IPS DF 19.7 (cell line): ENCODE data around the gene TPPP.

Experiments
- DNase-seq: peaks from one replicate; pipeline ENCODE4 v3.0.0-alpha.2; 2013; ENCODE audit warnings: low read depth, low spot score

Gene TPPP

DNA sequence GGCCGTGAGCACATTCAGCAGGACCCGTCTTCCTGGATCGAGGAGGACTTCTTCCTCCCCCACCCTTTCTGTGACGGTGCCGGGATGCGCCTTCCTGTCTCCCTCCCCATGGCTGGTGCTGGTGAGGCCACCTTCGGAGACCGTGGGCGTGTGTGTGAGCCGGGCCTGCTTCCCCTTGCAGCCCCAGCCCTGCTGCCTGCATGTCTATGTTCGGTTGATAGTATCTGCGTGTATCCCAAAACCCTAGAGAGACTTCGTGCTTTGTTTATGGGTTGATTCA, 68.3 kb downstream of the TPPP start:
- no peak for DNase-seq

DNA sequence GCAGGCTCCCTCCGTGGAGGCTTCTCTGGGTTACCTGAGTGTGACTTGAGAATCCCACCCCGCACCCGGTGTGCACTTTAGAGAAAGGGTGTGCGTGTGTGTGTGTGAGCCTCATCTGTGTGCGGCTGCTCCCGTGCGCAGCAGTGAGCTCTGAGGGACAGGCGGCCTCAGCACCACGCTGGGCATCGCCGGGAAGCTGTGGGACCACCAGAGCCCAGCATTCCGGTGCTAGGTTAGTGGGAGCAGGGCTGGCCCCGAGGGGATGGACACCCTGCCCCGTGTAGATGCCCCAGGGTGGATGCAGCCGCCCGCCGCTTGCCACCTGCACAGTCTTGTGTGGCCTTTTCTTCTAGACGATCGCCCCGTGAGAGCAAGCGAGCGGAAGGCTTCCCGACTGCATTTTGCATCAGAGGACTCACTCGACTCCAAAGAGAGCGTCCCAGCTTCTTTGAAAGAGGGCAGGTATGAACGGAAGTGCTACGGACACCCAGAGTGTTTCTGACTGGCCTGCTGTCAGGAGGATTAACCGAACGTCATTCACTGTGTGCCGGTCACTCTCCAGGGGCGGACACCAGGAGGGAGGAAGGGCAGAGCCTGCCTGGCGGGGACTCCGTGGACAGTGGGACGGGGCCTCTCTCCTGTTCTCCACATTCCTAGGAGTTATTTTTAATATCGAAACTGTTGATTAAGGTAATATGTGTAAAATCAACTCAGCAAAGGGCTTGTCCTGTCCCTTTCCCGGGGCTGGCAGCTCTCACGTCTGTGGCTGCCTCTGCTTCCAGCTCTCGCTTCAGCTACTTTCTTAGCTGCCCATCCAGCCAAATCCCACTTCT, 68.8 kb downstream of the TPPP start:
- DNase-seq: no peak

DNA sequence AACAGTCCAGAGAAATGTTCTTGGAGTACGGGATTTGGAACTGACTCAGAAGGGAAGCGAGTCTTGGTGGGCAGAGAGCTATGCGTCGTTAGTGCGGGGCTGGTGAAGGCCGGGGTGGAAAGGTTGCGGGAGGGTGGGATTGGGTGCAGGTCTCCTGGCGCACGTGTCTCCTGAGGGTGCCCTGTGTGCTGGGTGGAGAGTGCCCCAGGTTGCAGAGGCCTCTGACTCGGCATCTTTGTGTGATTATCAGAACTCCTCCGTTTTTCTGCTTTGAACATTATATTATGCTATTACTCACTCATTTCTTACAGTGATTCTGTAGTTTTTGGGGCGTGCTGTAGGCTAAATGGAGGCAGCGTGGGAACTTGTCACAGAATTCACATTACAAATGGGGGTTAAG, 69.6 kb downstream of the TPPP start:
- no peak for DNase-seq

DNA sequence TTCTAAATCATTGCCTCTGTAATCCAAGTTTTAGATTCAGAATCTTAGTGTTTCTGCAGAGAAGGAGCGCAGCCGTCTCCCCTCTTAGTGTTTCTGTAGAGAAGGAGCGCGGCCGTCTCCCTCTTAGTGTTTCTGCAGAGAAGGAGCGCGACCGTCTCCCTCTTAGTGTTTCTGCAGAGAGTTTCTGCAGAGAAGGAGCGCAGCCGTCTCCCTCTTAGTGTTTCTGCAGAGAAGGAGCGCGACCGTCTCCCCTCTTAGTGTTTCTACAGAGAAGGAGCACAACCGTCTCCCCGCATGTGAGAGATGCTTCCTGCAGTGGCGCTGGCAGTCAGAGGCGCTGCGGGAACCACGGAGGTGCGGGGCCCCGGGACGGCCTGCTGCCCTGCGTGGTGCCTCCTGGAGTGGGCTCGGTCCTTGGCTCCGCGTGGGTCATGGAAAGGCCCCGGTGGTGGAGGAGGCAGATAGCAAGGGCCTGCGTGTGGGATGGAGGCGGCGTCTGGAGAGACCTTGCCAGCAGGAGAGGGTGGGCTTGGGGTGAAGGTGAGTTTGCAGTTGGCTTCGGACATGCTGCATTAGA, 70.1 kb downstream of the TPPP start:
- DNase-seq: no peak

DNA sequence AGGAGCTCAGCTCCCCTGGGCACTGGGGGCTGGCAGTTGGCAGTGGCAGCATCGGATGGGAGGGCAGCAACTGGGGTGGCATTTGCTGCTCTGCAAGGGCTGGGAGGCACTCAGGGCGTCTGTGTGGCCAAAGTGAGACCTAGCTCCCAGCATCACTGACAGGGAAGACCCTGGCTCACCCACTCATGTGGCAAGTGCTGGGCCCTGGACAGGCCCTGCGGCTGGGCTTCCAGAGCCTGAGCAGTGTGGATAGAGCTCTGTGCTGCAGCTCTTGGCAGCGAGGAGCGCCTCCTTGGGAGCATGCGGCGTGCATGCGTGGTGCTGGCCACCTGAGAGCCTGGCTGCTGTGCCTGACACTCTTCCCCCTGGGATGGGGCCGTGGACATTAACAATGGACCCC, 70.8 kb downstream of the TPPP start:
- no peak for DNase-seq

DNA sequence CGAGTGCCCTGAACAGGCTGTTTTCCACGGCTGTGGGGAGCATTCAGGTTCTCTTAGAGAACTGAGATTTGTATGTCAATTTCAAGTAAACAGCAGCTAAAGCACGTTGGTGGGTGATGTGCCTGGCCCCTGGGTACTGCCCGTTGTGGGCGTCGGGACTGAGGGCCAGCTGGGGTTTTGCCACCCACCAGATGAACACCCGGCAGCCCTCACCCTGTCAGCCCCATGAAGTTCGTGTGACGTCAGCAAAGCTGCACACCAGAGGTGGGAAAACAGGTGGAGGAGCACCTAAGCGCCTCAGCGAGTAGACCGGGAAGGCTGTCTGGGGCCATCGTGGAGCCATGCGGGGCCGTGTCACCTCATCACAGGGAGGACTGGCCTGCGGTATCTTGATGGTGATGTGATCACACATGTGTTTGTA, 71.8 kb downstream of the TPPP start:
- no peak for DNase-seq

DNA sequence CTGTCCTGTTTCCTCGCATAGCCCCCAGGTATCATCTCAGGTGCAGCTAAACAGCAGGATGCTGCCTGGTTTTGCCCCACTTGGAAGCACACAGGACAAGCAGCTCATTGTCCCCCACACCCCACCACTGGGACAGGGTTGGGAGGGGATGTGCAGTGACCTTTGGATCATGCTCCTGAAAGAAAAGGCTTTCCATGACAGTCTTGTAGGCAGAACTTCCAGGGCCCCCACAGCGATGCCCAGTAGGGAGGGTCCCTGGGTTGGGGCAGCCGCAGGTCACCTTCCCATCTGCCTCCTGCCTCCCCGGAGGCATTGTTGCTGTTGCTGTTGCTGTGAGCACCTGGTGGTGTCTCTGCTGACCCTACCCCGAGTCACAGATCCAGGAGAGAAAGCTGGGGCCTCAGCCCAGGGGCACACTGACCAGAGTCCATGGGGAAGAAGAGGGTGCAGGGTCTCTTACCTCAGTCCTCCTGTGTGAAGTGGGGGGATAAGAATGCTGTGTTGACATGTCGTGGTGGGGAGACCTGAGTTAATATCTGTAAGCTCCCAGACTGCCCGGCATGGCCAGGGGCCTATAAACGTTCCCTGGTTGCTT, 72.5 kb downstream of the TPPP start:
- DNase-seq: no peak

DNA sequence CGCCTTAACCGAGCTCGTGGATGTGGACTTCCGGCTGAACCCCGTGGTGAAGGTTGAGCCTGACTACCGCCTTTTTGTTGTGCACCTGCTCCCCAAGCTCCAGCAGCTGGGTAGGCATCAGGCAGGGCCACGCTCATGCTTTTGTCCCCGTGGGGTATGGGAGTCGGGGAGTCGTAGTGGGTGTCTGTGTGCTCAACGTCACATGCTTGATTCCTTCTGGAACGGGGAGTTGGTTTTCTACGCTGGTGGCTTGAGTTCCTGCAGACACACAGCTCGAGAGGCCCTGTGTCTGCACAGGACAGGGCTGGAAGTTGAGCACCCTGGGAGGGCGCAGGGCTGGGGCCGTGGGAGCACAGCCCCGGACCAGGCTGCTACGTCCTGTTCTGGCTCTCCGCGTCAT, 73.0 kb downstream of the TPPP start:
- no peak for DNase-seq

DNA sequence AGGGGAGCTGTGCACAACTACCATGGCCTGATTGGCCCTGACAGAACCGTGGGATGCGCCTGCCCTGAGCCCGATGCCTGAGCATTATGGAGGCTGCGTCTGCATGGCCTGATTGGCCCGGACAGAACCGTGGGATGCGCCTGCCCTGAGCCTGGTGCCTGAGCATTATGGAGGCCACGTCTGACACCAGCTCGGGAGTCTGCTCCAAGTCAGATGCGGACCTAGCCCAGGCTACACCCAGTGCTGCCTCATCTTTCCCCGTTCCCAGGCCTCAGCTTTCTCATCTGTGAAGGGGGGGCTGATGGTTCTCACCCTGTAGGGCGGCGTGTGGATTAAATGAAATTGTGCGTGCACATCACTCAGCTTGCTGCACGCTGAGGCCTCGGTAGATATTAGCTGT, 73.7 kb downstream of the TPPP start:
- DNase-seq: no peak

DNA sequence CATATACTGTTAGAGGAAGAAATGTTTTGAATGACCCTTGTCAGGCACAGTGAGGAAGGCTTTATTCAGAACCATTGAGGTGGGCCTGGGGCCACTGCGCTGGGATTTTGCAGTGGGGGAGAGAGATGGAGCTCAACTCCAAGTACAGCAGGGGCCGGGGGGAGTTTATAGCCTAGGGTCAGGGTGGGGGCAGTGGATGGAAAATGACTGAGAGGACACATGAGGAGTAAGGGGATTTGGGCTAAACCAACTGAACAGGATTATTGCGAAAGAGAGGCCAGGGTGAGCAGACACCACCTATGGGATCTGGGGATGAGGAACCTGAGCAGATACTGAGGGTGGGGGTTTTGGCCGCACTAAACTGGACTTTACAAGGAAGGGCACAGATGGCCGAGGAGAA, 74.7 kb downstream of the TPPP start:
- DNase-seq: no peak

DNA sequence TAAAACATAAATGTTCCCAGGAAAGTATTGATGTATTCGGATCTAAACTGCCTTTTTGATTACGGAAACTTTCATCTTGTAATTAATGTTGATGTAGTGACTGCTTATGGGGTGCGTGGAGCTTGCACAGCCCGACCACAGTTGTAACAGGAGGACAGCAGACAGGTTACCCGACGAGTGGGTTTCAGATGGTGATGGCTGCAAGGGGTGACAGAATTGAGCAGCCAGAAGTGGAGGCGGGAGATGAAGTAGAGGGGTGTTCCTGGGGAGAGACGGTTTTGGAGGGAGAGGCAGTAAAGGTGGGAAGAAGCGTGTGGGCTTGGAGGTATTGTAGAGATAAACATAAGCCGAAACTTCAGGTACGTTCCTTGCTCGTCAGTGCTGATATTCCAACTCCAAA, 75.3 kb downstream of the TPPP start:
- no peak for DNase-seq

DNA sequence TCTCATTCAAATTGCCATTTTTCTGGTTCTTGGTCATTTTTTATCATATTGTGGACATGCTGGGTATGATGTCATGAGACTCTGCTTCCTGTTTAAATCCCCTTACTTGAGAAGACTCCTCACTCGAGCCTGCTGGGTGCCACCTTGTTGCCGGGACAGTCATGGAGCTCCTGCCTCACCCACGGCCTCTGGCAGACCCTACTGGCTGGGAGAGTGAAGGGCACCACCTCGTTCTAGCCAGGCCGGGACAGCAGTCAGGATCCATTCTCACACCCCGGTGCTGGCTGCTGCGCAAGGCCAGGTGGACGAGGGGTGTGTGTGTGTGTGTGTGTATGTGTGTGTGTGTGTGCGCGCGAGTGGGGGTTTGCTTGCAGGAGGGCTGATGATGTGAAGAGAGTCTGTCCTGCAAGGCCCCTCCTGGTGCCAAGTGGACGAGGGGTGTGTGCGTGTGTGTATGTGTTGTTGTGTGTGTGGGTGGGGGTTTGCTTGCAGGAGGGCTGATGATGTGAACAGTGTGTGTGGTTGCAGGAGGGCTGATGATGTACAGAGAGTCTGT, 76.6 kb downstream of the TPPP start:
- no peak for DNase-seq

DNA sequence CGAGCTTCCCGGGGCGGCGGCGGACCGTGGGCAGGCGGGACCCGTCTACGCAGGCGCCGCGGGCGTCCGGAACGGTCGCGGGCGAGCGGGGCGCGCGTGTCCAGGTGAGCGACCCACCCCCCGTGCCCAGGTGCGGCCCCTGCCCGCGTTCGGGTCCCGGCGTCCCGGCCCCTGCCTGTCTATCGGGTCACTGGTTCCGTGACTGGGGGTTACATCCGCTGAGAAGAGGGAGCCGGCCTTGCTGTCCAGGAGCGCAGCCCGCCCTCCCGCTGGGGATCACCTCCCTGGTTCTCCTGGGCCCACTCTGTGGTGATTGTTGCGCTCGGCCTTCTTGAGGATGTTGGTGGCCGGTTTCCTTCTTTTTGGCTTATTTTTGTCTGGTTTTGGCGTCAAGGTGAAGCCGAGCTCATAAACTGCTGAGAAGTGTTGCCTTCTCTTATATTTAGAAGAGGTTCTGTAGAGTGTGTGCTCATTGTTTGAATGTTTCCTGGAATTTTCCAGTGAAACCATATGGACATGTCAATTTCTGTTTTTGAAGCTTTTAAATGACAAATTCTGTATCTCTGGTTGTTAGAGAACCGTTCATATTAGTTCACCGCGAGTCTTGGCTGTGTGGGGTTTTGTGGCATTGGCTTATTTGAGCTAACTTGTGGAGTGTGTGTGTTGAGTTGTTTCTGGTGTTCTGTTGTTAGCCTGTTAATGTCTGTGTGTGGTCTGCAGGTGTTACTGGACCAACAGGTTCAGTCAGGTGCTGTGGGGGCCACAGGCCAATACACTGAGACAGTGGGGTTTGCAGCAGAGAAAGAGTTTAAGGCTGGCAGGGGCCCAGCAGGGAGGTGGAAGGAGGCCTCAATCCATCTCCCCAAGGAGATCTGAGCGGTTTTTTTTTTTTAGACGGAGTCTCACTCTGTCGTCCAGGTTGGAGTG, 80.4 kb downstream of the TPPP start:
- no peak for DNase-seq

DNA sequence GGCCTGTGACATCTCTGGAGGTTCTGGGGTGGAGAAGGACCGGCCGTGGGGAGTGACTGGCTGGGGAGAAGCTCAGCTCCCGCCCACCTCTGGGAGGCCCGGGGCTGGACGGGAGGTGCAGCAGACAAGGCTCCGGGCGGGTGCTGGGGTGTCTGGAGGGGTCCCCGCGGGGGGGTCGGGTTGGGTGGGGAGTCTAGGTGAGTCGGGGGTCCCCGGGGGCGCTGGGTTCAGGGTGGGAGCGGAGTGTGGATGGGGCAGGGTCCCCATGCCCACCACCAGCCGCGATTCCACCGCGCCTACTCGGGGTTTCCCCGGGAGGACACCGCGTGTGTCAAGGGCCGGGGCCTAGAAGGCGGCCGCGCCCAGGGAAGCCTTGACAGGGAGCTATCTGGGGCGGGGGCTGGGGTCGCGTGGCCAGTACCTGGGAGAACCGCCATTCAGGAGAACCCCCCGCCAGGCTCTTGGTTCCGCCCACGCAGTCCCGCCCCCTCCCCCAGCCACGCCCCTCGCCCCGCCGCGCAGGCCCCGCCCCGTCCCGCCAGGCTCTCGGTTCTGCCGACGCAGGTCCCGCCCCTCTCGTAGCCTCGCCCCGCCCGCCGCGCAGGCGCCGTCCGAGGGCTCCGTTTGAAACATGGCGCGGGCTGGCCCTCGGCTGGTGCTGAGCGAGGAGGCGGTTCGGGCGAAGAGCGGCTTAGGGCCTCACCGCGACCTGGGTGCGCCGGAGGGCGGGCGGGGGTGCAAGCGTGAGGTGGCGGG, 81.2 kb downstream of the TPPP start, which contains the start of gene CEP72:
CEP72 (plus strand) TSS at position 610 of the 756 bp plus-strand sequence; CDS start at position 632, 22 bp downstream.
- no peak for DNase-seq

DNA sequence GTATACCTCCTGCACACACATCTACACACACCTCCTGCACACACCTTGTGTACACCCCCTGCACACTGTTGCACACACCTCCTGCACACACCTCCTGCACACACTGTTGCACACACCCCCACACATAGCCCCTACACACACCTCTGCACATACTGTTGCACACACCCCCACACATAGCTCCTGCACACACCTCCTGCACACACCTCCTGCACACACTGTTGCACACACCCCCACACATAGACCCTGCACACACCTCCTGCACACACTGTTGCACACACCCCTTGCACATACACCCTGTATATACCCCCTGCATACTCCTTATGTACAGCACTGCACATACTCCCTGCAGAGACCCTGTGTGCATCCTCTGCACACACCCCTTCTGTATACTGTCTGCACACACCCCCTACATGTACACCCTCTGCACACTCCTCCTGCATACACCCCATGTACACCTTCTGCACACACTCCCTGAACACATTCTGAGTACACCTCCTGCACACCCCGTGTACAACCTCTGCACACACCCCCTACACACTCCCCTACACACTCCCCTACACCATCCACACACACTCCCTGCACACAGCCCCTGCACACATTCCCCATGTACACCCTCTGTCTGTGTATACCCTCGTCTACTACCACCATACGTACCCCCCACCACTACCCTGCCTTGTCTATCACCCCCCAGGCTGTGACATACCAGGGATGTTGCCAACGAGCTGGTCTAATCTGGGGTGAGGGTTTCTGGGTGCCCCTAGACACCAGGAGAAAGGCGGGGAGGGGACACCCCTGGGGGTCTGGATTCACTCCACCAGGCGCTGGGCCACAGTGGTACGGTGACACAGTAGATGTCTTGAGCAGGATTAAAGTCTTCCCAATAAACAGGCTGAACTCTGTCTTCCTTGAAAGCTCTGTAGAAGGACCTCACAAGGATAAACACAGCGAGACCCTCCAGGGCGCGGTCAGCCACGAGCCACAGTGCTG, 82.1 kb downstream of the TPPP start:
- DNase-seq: no peak

DNA sequence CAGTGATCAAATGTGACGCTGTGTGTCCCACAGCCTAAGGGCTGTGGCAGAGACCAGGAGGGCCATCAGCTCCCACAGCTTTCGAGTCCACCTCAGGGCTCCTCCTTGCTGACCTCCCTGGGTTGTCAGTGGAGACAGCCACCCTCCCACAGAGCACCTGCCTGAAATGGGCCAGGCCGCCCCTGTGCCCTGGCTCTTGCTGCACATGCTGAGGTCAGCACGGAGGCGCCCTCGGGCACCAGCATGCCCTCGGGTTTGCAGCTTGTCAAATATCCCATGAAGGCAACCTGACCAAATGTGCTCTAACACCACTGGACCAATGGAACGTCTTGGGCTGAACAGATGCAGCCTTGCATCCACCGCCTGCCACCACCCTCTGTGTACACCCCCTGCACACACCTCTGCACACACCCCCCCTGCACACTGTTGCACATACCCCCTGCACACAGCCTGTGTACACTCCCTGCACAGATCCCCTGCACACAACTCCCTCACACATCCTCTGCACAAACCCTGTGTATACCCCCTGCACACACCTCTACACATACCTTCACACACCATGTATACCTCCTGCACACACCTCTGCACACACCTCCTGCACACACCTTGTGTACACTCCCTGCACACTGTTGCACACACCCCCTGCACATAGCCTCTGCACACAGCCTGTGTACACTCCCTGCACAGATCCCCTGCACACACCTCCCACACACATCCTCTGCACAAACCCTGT, 83.0 kb downstream of the TPPP start:
- no peak for DNase-seq
